ENCODE data around the gene ADAM33.

Gene ADAM33

DNA sequence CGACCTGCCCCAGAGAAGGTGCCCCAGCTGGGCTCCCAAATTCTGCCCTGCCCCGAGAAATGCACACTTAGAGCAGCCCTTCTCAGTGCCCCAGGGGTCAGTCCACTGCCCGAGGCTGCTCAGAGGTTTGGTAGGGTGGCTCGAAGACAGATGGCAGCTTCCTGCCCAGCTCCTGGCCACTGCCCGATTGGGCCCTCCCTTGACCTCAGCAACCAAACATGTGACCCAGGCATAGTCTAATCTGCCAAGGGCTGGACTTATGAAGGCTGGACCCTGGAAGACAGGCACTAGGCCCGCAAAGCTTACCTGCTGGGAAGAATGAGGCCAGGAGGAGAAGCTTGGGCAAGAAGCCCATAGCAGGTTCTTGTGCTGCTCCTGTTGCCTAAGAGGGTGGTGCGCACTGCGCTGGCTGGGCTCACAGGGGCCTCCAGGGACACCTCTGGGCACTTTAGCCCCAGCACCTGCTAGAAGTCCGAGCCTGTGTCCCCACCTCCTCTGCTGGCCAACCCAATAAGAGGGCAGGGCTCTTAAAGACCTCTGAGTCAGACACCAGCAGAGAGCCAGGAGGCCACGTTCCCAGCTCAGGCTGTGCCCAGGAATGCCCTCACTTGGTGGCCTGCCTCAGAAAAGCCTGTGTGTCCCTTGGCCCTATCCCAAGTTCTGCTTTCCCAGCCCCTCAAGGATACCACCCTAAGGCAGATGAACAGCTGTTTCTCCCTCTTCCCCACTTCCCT lies 25.1 kb upstream of the ADAM33 start:
- no peak for DNase-seq

DNA sequence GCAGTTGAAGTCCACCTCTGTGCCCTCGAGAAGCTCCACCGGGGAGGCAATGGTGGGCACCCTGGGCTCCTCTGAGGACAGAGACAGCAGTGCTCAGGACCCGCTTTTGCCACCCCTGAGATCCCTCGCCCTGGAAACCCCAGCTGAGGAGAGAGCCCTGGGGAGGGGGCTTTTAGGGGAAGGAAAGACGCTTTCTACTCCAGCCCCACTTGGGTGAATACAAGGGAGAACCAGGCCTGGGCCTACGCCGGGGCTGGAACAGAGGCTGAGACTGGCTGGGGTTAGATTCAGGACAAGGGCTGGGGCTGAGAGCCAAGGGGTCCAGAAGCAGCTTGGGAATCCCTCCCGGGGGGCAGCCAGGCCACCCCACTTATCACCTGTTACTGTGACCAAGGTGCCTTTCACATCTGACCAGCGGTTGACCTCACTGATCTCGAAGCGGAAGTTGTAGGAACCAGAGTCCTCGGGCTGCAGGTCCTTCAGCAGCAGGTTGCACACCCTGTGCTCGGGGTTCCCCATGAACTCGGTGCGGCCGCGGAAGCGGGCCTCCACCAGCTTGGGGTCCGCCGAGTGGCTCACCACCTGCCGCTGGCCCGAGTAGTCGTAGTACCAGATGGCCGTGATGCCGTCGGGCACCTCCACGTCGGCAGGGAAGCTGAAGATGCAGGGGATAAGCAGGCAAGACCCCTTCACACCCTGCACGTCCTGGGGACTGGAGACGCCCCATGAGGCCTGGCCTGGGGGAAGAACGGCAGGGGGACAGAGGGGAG lies 24.3 kb upstream of the ADAM33 start:
- no peak for DNase-seq

DNA sequence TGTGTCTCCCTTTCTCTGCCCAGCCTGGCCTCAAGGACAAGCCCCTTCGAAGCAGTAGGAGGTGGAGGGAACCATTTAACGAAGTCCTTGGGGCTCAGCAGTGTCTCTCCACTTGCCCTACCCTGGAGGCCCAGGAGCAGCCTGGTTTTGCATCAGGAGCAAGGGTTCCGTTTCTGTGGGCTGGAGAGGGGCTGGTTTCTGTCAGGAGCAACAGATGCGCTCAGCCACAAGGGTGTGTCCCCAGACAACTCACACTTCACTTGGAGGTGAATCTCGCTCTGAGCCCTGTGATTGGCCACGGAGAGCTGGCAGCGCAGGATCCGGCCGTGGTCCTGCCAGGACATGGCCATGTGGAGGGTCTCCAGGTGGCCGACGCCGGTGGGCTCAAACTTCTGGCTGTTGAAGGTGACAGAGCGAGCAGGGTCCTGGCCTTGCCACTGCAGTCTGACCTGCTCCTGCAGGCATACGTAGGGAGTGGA lies 23.7 kb upstream of the ADAM33 start:
- no peak for DNase-seq

GRCh38 chr20:3704087-3704486 lies 22.3 kb upstream of the ADAM33 start:
- DNase-seq: no peak

GRCh38 chr20:3702611-3703391 lies 21.0 kb upstream of the ADAM33 start:
- no peak for DNase-seq

DNA sequence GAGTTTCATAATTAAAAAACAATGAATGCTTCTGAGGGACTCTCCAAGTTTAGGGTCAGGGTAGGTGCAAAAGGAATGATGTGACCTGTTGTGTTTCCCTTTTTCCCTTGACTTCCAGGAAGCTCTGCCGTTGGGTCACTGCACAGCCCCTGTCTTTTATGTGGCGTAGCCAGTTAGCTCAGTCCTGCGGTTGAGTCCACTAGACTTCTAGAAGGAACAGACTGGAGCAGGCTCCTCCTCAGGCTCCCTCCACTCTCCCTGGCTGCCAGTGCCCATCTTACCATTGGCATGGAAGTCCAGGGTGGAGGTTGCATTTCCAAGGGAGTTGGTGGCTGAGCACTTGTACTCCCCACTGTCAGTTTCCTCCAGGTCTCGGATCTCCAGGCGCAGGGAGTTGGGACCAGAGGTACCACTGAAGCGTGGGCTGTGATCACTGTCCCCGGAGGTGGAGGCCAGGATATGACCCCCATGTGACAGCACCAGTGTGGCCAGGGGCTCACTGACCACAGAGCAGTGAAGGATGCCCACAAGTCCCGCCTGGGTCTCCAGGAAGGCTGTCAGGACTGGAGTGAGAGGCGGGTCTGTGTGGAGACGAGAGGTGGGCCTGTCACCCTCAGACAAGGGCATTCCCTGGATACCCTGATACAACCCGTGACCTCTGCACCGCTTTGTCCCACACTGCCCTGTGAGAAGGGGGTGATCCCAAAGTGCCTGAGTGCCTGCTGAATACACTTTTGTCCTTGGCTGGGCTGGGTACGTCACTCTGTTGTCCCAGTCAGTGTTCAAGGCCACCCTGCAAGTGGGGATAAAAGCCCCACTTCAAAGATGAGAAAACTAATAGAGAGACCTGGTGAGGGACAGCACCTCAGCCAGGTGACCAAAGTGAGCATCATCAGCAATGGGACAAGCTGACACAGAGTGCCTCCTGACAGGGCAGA lies 19.5 kb upstream of the ADAM33 start:
- DNase-seq: no peak

- no peak for DNase-seq
Measured at GRCh38 chr20:3699037-3699436, 17.2 kb upstream of the ADAM33 start.

DNA sequence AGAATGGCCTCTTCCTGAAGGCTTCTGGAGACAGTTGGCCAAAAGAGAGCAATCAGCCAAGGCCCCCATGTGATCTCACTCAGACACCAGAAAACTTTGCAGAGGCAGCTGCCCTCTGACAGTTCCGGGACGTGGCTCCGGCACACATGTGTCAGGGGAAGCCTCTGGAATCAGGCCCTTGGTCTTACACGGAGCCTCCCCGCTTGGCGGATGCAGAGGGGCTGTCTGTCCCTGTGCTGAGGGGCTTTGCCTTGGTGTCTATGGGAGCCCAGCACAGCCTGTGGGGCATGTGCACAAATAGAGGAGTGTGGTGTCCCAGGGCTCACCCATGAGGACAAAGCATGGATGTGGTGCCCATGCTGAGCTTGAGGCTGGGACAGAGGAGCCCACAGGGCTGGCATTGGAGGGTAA lies 16.8 kb upstream of the ADAM33 start:
- no peak for DNase-seq

DNA sequence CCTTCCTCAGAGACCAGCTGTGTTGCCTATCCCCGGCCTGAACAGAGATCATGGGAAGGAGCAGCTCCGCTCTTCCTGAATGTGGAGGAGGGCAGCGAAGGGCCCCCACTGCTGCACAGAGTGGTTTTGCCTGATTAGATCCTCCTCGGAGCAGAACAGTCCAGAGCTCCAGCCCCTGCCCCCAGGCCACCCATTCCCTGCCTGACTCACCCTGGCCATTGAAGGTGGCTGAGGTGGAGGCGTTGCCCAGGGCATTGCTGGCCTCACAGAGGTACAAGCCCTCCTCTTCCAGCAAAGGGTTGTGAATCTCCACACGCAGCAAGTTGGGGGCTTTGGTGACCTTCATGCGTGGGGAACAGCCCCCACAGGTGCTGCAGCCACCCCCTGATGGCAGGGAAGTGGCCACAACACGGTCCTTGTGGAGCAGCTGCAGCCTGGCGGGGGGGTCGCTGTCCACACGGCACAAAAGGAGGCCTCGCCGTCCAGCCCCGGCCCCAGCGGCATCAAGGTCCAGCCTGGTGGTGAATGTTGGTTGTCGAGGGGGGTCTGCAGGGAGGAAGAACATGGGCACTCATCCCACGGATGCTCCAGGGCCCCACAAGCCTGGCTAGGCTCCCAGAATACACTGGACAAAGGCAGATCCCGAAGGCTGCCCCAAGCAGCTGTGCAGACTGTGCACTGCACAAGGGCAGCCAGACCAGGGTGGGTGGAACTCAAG lies 15.9 kb upstream of the ADAM33 start:
- no peak for DNase-seq

- DNase-seq: no peak
Measured at GRCh38 chr20:3696745-3697587, 15.2 kb upstream of the ADAM33 start.

DNA sequence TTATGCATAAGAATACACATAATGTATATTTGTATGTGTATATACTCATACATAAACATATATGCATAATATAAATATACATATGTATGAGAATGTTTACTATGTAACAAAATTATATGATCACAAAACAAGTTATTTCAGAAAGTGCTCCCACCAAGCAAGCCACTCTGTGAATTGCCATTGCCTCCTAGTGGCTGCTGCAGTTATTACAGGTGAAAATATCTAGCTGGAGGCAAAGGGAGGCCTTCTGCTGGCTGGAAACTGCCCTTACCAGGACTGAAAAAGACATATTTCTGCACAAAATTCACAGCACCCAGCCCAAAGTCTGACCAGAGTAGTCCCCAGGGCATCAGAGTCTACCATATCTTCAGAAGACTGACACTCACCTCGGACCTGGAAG lies 14.4 kb upstream of the ADAM33 start:
- no peak for DNase-seq

- no peak for DNase-seq
Measured at GRCh38 chr20:3694864-3695263, 13.1 kb upstream of the ADAM33 start.

DNA sequence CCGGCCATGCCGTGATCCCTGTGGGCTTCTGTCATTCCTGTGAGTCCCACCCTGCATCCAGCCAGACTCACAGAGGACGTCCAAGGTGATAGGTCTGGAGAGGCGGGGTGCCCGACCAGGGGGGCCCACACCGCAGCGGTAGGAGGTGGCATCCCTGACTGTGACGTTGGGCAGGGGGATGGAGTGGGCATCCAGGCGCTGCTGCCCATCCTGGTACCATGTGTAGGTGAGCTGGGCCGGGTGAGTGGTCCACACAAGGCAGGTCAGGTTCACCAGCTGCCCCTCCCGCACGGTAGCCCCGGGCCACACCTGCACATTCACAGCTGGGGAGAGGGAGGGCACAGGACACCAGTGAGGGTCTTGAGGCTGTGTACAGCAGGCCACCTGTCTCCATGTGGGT lies 11.6 kb upstream of the ADAM33 start:
- DNase-seq: no peak

DNA sequence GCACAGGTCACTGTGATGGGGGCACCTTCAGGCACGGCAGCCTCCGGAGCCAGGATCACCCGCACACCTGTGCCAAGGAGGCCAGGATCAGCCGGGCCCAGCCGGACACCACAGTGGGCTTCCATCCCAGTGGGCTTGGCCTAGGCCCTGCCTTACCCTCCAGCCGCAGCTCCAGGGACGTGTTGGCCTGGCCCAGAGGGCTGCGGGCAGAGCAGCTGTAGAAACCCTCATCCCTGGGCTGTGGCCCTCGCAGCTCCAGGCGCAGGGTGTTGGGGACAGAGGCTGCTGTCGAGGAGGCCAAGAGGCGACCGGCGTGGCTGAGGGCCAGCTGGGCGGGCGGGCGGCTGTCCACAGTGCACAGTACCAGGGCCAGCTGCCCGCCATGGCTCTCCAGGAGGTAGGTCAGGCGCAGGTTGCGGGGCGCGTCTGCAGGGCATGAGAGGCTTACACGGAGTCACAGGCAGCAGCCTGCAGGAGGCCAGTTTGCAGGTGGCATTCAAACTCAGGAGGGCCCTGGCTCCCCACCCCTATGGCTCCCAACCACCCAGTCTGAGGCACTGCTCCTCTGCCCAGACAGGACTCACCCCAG lies 11.0 kb upstream of the ADAM33 start:
- no peak for DNase-seq

DNA sequence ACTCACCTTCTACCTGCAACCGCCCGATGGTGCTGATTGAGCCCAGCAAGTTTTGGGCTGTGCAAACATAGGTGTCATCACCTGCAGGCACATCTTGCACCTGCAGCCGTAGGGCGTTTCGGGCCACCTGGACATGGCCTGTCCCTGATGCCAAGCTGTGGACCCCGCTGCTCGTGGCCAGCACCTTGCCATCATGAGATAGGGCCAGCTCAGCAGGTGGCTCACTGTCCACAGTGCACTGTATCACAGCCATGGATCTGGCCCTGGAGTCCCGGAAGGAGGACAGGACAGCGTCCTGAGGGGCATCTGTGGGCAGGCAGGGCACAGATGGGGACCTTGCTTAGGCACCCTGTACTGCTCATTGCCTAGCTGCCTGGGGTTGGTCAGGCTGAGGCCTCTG lies 10.1 kb upstream of the ADAM33 start:
- DNase-seq: no peak

GRCh38 chr20:3691306-3691705 lies 9.5 kb upstream of the ADAM33 start:
- DNase-seq: no peak

DNA sequence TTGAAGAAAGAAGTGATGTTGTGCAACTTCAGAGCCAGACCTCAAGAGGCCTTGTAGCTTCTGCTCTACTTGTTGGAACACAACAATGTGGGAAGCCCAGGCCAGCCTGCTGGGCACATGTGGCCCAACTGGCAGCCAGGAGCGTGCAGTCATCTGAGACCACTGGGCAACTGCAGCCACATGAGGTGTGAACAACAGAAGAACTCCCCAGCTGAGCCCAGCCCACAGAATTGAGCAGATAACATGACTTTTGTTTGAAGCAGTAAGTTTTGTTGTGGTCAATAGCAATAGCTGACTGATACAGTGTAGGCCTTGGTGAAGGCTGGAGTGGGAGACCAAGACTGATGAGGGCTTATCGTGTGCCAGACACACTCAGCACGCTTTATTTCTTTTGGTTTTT lies 8.6 kb upstream of the ADAM33 start:
- no peak for DNase-seq

GRCh38 chr20:3689978-3690377 lies 8.2 kb upstream of the ADAM33 start:
- DNase-seq: no peak

GRCh38 chr20:3687655-3688054 lies 5.8 kb upstream of the ADAM33 start:
- peak in 1 of 2 experiments; percentile 21 for DNase-seq

DNA sequence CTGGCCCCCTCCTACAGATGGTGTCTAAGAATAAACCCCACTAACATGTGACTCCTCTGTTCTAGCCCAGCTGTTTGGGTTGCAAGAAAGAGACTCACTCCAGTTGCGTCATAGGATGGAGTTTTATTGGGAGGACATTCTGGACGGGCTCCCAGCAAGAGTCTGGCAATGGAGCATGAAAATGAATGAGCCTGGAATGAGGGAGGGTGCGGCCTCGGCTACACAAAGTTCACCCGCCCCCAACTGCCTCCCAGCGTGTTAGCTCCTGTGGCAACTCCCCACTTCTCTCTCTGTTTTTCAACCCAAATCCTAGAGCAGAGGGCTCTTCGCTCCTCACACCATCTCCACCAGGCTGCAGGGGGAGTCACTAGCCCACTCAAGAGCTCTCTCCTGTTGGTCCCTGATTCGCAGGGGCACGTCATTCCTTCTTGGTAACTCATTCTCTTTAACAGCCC lies 5.1 kb upstream of the ADAM33 start:
- DNase-seq: peak in 1 of 2 experiments; percentile 57
